Renal pelvis (tissue), 4 donors: Measurements from ENCODE around the gene NR1D1. TPM values are rescaled to one million over a fixed set of nuclear protein-coding genes. Genes with fewer than 3 reads are reported as not detected.

Source experiments
- DNase-seq: peaks from one replicate; pipeline ENCODE4 v3.0.0-alpha.2; 2013
- polyA plus RNA-seq, 3 donors: library from polyadenylated mRNA; unstranded; fragments of 120-200 nt; gene quantifications; one replicate each; pipeline ENCODE4 v1.2.1, GENCODE V29; 2013; ENCODE audit not compliant: insufficient read length in 3 of 3

Gene NR1D1
- polyA plus RNA-seq, 3 donors: 4.0 to 4.2 (median 4.1) TPM

DNA sequence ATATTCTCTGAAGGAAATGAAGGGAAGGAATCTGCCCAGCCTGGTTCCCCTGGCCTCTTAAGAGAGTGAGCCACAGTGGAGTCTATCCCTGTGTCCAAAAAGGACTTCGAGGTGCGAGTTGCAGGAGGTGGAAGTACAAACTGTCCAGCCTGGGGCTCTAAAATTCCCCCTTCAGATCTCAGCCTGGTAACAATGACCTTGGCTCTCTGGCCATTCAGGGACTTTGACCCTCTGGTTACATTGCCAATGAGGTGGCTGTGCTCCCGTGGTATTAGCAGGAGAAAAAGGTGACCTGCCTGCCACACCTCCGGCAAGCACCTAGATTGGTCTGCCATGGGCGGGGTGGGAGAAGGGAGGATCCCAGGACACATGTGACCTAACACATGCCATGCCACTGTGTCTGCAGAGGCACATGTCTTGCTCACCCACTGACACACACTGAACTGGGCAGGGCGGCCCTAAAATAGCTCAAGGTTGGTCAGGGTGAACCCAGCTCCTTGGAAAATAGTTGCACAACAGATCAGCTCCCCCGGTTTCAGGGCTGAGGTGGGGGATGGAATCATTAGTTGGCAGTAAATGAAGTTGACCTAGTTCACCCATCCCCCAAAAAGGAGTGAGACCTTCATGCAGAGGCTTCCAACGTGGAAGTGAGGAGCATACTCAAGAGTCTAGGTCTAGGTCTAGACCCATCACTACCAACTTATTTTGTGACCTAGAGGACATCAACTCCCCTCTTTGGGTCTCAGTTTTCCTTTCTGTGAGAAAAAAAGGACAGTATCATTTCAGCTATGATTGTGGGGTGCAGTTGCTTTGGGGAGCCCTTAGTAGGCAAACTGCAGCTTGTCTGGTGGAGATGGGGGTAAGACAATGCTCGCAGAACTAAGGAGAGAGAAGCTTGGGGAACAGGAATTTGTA, 2.2 kb downstream of the NR1D1 start:
- DNase-seq: no peak

DNA sequence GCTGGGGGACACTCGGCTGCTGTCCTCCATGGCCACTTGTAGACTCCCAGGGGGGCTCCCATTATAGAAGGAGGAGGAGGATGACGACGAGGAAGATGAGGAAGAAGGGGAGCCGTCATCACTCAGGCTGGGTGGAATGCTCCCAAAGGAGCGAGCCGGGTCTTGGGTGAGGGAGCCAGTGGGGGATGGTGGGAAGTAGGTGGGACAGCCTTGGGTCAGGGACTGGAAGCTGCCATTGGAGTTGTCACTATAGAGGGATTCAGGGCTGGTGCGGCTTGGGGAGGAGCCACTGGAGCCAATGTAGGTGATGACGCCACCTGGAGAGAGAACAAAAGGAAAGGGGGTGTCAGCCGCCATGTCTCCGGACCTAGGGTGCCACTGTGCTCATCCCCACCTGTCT, 3.3 kb downstream of the NR1D1 start:
- DNase-seq: no peak

DNA sequence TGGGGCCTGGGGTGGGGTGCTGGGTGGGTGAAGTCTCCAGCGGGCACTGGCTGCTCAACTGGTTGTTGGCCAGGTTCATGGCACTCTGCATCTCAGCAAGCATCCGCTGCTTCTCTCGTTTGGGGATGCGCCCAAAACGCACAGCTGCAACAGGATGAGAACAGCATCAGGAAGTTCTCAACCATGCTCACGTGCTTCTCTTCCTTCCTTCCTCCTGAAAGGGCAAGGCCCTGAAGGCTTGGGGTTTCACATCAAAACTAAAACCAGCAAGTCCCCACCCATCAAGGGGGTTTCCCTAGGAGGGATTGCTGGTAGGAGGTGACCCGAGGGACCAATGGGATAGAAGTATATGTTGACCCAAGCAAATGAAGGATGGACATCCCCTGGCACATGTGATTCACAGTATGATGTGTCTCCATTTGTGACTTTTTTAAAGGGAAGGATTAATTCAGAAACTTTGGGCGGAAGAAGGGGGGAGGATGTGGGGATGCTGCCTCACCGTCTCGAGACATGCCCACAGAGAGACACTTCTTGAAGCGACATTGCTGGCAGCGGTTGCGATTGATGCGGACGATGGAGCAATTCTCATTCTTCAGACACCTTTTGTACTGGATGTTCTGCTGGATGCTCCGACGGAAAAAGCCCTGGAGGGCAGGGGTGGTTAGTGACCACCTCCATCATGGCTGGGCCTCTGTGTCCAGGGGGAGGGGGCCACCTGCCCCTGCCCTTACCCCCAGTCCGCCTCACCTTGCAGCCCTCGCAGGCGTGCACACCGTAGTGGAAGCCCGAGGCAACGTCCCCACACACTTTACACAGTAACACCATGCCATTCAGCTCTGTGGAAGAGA, 4.2 kb downstream of the NR1D1 start:
- DNase-seq: no peak

DNA sequence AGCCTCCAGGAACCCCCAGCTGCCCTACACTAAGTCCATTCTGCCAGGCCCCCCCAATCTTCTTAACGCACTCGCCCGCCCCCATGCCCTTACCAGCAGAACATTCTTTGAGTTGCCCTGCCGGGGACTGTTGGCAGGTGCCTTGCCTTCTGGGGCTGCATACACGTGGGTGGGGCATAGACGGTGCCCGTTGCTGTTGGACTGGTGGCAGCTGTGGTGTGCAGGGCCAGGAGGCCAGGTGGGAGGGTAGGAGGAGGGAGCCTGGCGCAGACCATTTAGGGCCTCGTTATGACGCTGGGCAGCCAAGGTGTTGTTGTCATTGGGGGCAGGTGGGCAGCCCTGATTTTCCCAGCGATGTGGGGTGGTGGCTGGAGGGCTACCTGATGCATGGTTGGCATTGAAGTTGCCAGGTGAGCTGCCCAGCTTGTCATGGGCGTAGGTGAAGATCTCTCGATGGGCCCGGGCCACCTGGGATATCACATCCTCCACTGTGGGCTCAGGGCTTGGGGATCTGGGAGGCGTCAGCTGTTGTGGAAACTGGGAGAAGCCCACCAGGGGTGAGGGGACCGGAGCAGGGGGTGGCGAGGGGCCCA, 4.9 kb downstream of the NR1D1 start:
- no peak for DNase-seq

DNA sequence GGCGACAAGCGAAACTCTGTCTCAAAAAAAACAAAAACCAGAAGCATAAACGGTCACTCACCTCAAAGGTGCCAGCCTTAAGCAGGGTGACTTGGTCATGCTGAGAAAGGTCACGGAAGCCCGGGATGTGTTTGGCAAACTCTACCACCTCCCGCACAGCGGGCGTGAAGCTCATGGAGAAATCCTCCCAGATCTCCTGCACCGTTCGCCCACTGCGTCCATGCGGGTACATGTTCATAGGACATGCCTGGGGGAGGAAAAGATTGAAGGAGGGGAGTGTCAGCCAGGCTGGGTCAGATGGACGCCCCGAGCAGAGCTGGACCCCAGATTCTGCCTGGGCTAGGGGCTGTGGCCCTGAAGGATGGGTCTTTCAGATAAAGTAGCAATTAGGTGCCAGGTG, 5.5 kb downstream of the NR1D1 start:
- DNase-seq: no peak

DNA sequence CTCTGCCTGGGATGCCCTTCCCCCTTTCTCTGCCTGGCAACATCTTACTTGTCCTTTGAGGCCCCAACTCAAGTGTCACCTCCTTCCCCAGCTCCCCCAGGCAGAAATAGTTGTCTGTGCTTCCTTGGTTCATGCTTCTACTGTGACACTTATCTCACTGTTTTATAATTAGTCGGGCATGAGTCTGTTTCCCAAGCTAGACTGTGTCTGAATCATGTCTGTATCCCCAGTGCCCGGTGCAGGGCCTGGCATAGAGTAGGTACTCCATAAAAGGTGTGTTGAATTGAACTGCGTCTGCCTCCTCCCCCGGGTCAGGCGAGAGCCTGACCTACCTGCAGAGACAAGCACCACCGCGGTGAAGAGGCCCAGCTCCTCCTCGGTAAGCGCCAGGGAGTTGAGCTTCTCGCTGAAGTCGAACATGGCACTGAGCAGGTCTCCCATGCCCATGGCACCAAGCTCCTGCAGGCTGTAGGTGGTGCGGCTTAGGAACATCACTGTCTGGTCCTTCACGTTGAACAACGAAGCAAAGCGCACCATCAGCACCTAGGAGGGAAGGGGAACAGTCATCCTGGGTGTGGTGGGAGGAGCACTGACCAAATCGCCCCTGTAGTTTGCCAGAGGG, 6.7 kb downstream of the NR1D1 start:
- no peak for DNase-seq

DNA sequence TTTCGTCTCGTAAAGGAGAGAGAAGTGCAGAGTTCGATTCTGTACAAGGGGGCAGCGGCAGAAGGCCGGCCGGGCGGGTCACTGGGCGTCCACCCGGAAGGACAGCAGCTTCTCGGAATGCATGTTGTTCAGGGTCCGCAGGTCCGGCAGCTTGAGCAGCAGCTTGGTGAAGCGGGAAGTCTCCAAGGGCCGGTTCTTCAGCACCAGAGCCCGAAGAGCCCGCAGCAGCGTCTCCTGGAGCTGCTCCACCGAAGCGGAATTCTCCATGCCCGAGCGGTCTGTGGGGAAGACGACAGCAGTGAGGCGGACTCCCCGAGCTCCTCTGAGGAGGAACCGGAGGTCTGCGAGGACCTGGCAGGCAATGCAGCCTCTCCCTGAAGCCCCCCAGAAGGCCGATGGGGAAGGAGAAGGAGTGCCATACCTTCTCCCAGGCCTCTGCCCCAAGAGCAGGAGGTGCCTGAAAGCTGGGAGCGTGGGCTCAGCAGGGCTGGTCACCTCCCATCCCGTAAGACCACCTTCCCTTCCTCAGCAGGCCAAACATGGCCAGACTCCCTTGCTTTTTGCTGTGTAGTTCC, 7.3 kb downstream of the NR1D1 start:
- DNase-seq: no peak

DNA sequence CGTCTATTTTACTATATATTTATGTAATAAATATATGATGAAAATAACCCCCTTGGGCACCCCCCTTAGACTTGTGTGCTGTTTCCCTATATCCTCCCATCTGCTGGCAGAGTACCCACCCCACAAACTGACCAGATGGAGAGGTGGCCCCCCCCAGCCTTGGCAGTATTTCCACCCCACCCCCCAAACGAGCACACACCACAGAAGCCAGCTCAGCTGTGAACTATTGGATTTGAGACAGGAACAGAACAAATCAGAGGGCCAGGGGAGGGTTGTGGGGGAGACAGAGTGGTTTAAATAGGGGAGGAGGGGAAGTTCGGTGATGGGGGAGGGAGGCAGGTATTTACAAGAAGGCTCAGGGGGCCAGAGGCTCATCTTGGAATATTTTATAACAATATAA, 7.8 kb downstream of the NR1D1 start:
- DNase-seq: no peak

DNA sequence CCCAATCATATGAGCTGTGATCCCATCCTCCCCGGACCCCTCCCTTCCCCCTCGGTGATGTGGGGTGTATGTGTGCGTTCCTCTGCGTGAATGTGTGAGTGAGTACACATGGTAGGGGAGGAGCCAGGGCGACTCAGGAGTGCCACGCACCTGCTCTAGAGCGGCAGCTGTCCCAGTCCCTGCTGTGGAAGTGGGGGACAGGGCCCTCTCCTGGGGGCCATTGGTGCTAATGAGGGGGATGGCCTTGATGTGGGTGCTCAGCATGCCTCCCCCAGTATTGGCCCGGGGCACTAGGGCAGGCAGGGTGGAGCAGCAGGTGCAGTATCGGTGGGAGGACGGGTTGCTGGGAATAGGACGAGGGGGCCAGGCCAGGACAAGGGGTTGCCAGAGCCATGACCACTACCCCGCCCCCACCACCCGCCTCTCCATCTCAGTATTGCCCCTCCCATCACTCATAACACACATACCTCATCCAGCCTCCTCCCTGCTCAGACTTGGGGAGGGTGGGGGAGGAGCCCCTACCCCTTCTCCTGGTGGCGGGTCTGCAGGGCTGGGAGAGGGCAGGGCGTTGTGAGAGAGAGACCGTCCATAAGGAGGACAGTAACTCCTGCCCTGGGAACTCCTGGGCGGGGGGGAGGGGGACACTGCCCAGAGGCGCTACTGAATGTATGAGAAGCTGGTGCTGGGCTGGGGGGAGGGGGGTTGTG, 8.5 kb downstream of the NR1D1 start:
- DNase-seq: no peak

DNA sequence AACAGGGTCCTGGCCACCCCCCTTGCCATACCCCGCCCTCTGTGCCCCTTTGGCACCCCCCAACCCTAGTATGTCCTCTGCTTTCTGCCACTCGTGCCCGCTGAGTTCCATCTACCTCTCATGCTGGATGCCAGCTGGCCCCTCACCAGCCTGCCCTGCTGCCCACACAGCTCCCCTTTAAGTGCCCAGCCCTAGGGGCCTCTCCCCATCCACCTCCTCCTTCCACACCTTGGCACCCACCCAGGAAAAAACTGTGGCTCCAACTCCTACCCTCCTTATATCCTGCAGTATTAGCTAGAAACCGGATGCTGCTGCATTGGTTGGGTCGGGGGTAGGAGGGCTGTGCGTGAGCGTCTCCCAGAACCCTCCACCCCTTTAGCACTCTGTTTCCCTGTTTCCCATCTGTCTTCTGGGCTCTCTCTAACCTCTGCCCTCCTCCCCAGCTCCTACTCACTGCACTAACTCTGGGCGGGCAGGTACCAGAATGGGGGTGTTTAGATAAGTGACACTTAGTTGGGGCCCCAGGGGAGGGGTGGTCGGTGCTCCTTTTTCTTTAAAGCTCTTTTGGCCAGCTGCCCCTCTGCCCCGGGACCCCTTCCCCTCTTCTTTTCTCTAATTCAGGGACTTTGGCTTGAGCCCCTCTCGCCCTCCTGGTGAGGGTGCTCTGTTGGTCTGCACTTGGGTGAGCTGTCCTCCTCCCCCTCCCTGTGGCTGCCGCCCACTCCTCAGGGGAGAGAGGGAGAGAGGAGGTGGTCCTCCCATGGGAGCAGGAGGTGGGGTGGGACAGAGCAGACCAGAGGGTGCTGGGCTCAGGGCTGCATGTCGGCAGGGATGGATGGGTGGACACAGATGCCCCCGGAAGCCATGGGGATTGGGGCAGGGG, 9.9 kb downstream of the NR1D1 start:
- DNase-seq: no peak

DNA sequence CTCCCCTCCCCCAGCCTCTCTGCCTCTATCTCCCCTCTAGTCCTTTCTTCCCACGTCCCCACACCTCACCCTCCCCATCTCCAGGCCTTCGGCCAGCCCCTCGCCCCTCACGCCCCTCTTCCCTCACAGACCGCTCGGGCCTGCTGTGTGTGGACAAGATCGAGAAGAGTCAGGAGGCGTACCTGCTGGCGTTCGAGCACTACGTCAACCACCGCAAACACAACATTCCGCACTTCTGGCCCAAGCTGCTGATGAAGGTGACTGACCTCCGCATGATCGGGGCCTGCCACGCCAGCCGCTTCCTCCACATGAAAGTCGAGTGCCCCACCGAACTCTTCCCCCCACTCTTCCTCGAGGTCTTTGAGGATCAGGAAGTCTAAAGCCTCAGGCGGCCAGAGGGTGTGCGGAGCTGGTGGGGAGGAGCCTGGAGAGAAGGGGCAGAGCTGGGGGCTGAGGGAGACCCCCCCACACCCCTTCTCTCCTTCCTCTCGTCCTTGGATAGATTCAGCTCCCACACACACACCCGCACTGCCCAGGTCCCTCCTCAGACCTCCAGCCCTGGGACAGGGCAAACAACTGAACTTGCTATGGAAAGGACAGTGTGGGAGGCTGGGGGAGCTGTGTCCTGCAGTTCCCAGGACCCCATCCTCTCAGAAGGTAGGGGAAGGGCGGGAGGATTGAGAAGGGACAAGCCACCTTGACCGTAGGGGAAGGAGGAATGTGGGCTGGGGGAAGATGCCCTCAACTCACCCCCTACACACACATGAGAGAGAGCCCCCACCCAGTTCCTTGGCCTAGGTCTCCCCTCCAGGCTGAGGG, 11.1 kb downstream of the NR1D1 start:
- DNase-seq: no peak

DNA sequence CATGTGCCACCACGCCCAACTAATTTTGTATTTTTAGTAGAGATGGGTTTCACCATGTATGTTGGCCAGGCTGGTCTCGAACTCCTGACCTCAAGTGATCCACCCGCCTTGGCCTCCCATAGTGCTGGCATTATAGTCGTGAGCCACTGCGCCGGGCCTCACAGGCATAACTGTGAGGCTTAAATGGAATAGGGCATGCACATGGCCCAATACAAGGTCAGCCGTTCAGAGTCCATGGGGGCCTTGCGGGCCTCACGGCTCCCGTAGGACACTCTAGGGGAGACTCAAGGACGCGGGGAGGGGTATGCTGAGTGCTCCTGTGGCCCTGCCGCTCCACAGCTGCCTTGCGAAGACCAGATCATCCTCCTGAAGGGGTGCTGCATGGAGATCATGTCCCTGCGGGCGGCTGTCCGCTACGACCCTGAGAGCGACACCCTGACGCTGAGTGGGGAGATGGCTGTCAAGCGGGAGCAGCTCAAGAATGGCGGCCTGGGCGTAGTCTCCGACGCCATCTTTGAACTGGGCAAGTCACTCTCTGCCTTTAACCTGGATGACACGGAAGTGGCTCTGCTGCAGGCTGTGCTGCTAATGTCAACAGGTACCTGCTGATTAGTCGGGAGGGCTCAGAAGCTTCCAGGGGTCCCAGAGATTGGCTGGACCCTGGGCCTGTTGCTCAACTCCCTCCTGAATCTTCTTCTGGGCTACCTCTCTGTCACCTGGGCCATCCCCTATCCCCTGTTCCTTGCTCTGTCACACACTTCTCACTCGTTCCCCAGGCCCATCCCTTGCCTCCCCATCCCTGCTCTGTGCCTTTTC, 12.3 kb downstream of the NR1D1 start:
- DNase-seq: no peak

DNA sequence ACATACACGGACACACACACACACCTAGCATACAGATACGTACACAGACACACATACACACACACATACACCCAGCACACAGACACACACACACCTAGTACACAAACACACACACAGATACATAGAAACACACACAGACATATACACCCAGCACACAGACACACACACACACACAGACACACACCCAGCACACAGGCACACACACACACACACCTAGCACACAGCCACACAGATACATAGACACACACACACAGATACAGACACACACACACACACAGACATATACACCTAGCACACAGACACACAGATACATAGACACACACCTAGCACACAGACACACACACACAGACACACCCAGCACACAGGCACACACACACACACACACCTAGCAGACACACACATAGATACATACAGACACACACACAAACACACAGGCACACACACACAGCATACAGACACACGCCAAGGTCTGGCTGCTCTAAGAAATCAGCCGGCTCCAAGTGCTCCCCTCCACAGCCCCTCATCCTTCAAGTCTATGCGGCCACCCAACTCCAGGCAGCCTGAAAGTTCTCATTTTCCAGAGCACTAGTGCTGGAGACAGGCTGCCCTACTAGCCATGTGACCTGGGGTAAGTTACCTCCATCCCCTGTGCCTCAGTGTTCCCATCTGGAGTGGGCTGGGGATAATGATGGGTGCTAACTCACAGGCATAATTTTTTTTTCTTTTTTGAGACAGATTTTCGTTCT, 13.2 kb downstream of the NR1D1 start:
- DNase-seq: no peak

DNA sequence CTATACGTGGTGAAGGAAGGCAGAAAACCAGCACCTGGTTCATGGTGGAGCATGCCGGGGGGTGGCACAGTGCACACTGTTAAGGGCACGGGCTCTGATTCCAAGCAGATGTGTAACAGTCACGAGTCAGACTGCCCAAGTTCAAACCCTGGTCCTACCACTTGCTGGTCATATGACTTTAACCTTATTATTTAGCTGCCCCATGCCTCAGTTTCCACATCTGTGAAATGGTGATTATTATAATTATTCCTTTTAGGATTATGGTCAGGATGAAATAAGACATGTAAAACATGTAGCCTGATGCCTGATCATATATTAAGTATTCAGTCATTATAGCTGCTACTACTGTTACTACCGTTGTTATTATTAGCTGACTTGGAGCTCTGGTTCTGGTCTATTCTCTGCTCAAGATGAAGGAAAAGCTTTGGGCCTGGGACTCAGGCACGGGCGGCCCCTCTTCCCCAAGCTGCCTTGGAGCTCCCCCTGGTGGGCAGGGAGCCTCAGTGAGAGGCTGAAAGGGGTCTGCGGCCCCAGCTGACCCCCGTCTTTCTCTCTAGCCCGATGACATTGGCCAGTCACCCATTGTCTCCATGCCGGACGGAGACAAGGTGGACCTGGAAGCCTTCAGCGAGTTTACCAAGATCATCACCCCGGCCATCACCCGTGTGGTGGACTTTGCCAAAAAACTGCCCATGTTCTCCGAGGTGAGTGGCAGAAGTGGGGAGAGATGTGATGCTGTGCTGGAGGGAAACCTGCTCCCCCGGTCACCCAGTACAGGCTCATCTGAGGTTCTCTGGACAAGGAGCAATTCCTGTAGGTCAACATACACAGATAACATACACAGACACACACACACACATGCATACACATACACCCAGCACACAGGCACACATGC, 14.0 kb downstream of the NR1D1 start:
- DNase-seq: no peak

DNA sequence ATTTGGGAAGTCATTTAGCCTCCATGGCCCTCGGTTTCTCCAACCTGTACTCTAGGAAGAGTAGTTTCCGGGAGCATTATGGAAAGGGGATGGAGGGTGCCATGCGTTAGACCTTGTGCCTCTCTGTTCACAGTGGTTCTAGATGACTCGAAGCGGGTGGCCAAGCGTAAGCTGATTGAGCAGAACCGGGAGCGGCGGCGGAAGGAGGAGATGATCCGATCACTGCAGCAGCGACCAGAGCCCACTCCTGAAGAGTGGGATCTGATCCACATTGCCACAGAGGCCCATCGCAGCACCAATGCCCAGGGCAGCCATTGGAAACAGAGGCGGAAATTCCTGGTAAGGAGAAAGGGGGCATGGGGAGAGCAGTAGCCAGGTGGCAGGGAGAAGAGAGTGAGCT, 15.9 kb downstream of the NR1D1 start:
- no peak for DNase-seq

DNA sequence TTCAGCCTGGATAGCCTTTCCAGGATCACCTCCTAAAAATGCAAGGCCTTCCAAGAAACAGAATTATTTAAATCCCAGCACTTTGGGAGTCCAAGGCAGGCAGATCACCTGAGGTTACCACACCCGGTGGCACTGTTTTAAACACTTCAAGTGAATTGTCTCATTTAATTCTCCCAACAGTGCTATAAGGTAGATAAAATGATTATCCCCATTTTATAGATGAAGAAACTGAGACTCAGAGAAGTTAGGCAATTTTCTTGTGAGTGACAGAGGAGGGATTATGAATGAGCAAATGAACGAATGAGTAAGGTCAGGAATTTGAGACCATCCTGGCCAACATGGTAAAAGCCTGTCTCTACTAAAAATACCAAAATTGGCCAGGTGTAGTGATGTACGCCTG, 20.8 kb downstream of the NR1D1 start:
- DNase-seq: no peak
